Umbilical cord (tissue), 2 donors: Measurements from ENCODE around the gene PRKG1. TPM values are rescaled to one million over a fixed set of nuclear protein-coding genes. Genes with fewer than 3 reads are reported as not detected.
A peak's percentile ranks its signal among the peaks of the same experiment; 100 is the strongest.

Source experiments
- DNase-seq: peaks from one replicate; pipeline ENCODE4 v3.0.0-alpha.2; 2015; ENCODE audit warnings: low spot score
- total RNA-seq: library from RNA; depleted of rRNA; stranded (reverse); fragments of >200 nt; gene quantifications from one replicate; pipeline ENCODE4 v1.2.3, GENCODE V29; 2014; ENCODE audit warnings: low replicate concordance; ENCODE audit not compliant: insufficient read depth

Gene PRKG1
- total RNA-seq, 1 donor from 2014 or later: 144 TPM

GRCh38 chr10:51800725-51801424, 726.6 kb downstream of the PRKG1 start:
- no peak for DNase-seq

GRCh38 chr10:51802030-51802429, 727.7 kb downstream of the PRKG1 start:
- DNase-seq: no peak

GRCh38 chr10:51804866-51805265, 730.6 kb downstream of the PRKG1 start:
- DNase-seq: no peak

GRCh38 chr10:51806079-51806835, 732.0 kb downstream of the PRKG1 start:
- no peak for DNase-seq

GRCh38 chr10:51808187-51808586, 733.9 kb downstream of the PRKG1 start:
- DNase-seq: no peak

GRCh38 chr10:51815723-51816122, 741.4 kb downstream of the PRKG1 start:
- no peak for DNase-seq

GRCh38 chr10:51821045-51821444, 746.8 kb downstream of the PRKG1 start:
- no peak for DNase-seq

- no peak for DNase-seq
These were observed 747.5 kb downstream of the PRKG1 start for GRCh38 chr10:51821745-51822144.

GRCh38 chr10:51832652-51833383, 758.5 kb downstream of the PRKG1 start:
- no peak for DNase-seq

GRCh38 chr10:51834548-51834947, 760.3 kb downstream of the PRKG1 start:
- DNase-seq: no peak

- DNase-seq: no peak
These were observed 764.2 kb downstream of the PRKG1 start for GRCh38 chr10:51838471-51838870.

- no peak for DNase-seq
These were observed 769.7 kb downstream of the PRKG1 start for GRCh38 chr10:51843966-51844365.

GRCh38 chr10:51846856-51847506, 772.7 kb downstream of the PRKG1 start:
- no peak for DNase-seq

- no peak for DNase-seq
These were observed 778.0 kb downstream of the PRKG1 start for GRCh38 chr10:51852297-51852696.

- DNase-seq: no peak
These were observed 783.0 kb downstream of the PRKG1 start for GRCh38 chr10:51857305-51857704.

GRCh38 chr10:51860257-51860656, 786.0 kb downstream of the PRKG1 start:
- peak; percentile 26 for DNase-seq

- no peak for DNase-seq
These were observed 786.8 kb downstream of the PRKG1 start for GRCh38 chr10:51861051-51861450.

GRCh38 chr10:51861731-51862130, 787.4 kb downstream of the PRKG1 start:
- DNase-seq: no peak

- DNase-seq: no peak
These were observed 787.9 kb downstream of the PRKG1 start for GRCh38 chr10:51862149-51862548.

- no peak for DNase-seq
These were observed 793.7 kb downstream of the PRKG1 start for GRCh38 chr10:51867956-51868355.

GRCh38 chr10:51874131-51874530, 799.8 kb downstream of the PRKG1 start:
- no peak for DNase-seq

- no peak for DNase-seq
These were observed 801.3 kb downstream of the PRKG1 start for GRCh38 chr10:51875610-51876009.
